Measurements from ENCODE around the gene MYH1. TPM values are rescaled to one million over a fixed set of nuclear protein-coding genes. Genes with fewer than 3 reads are reported as not detected.

MYH1 gene
- total RNA-seq, 1 experiment from 2014 or later, result not detected

- no peak overlapping the region for H3K14ac ChIP-seq (ENCODE audit: insufficient read depth, low read length)
- no peak overlapping the region for H2AFZ ChIP-seq (ENCODE audit: low read length)
- Mint-ChIP-seq H3K4me1 (no peaks in the 10 kb centered on the region), H3K27ac (no peak overlapping the region), H3K36me3 (ENCODE audit: insufficient read depth in 1 of 3, low read depth in 3 of 3) (peaks cover 15 to 36% (median 22%) of the 10 kb centered on the region in 3 experiments), H3K27me3 (ENCODE audit: low read depth) (no peaks in the 10 kb centered on the region; the same call in 1 of the 2 replicates), H3K9me3 (peaks cover 39 to 53% of the 10 kb centered on the region in 2 experiments), H3K4me3 (no peak overlapping the region)
- H4K91ac ChIP-seq (ENCODE audit: insufficient read length, low read depth, low read length), result no peak overlapping the region
- no peaks in the 10 kb centered on the region for H3K79me2 ChIP-seq (ENCODE audit: insufficient read depth, low read length)
- H3K9ac ChIP-seq (ENCODE audit: extremely low read depth, insufficient read length, low read length), result no peak overlapping the region
- H3K23ac ChIP-seq (ENCODE audit: insufficient read length, low read depth, low read length), result no peak overlapping the region
- no peak overlapping the region for H4K5ac ChIP-seq (ENCODE audit: insufficient read length, low read depth, low read length)
- H3K18ac ChIP-seq (ENCODE audit: insufficient read length, low read depth, low read length), result no peak overlapping the region
- WGBS (ENCODE audit: extremely low coverage, insufficient read length, low lambda C conversion rate), result no CpG with 5 or more reads among the region's 1 CpG
- no peak for DNase-seq
- H2BK120ac ChIP-seq (ENCODE audit: low read depth, low read length, poor library complexity, severe bottlenecking), result no peak overlapping the region
- H3K56ac ChIP-seq (ENCODE audit: insufficient read length, low read depth, low read length), result no peak overlapping the region
- H4K20me1 ChIP-seq (ENCODE audit: control insufficient read depth, insufficient read depth, insufficient read length), result no peaks in the 10 kb centered on the region
- H3T11ph ChIP-seq (ENCODE audit: low read length), result no peak overlapping the region
- no peak overlapping the region for H3K4ac ChIP-seq (ENCODE audit: low read depth, low read length)
- no peaks in the 10 kb centered on the region for H3K79me1 ChIP-seq (ENCODE audit: insufficient read depth, low read depth, low read length, poor library complexity, severe bottlenecking)
- TF ChIP-seq CTCF (conservative IDR thresholded peaks at IDR 0.05), result no peak
- H2AK5ac ChIP-seq (ENCODE audit: insufficient read length, low read length), result no peak overlapping the region
- no peaks in the 10 kb centered on the region for H3K23me2 ChIP-seq (ENCODE audit: insufficient read length, low read depth, low read length, poor library complexity, severe bottlenecking)
- H2BK5ac ChIP-seq (ENCODE audit: insufficient read length, low read length), result no peak overlapping the region
- H4K8ac ChIP-seq (replicated peaks; ENCODE audit: insufficient read length, low read depth, low read length), result no peak overlapping the region
- H3K4me2 ChIP-seq (ENCODE audit: insufficient read depth, insufficient read length, low read length), result no peak overlapping the region
- no peak overlapping the region for H2BK20ac ChIP-seq (ENCODE audit: low read depth, low read length, poor library complexity, severe bottlenecking)
- H3K9me3 ChIP-seq (ENCODE audit: control insufficient read depth, low read depth, low read length), result no peaks in the 10 kb centered on the region
- H3K4me1 ChIP-seq (ENCODE audit: insufficient read depth, low read length), result no peaks in the 10 kb centered on the region
- no peak overlapping the region for H3K27ac ChIP-seq (ENCODE audit: insufficient read length, low read depth, low read length)
- no peak overlapping the region for H2BK15ac ChIP-seq (ENCODE audit: low read depth, low read length)
- H3K27me3 ChIP-seq (ENCODE audit: insufficient read depth, low read length), result no peaks in the 10 kb centered on the region
- H2BK12ac ChIP-seq (ENCODE audit: insufficient read length, low read depth, low read length), result no peak overlapping the region
These were observed 36.1 kb downstream of the MYH1 start for GRCh38 chr17:10482252-10482651.
